SK-N-SH (cell line): Measurements from ENCODE around the gene FGGY. TPM values are rescaled to one million over a fixed set of nuclear protein-coding genes. Genes with fewer than 3 reads are reported as not detected.

Source experiments
- CTCF ChIA-PET: fragments of 300-600, 350-600 bp; formaldehyde crosslinking; extraction: SDS; loops from one replicate; lab custom pipeline; 2021; lab: Yijun Ruan, JAX
- POLR2A ChIA-PET: fragments of 350-600 bp; sonication (Branson Sonifier 250); formaldehyde crosslinking; extraction: SDS; loops from one replicate; lab custom pipeline; 2020; ENCODE audit warnings: antibody characterized with exemption, inconsistent platforms; lab: Yijun Ruan, JAX
- DNase-seq: peaks from one replicate; pipeline ENCODE4 v3.0.0; 2012
- H2AFZ ChIP-seq: fragments of 200-600 bp; sonication (generic); 2 replicates; pipeline ENCODE4 v1.8.1; 2016; ENCODE audit warnings: antibody characterized with exemption, mild to moderate bottlenecking, low read depth
- H3F3A ChIP-seq: fragments of 200-600 bp; sonication (generic); replicated peaks from 2 replicates; pipeline ENCODE3; 2016; ENCODE audit warnings: antibody characterized with exemption, mild to moderate bottlenecking; ENCODE audit not compliant: insufficient read depth
- H3K27ac ChIP-seq, 2 experiments: fragments of 200-500 bp in 1 of 2; fragments of 200-600 bp in 1 of 2; sonication (Bioruptor generic) in 1 of 2; sonication (generic), shearing (Covaris generic) in 1 of 2; 2 replicates each; pipeline versions ENCODE4 v1.5.1 to v1.6.1; 2014 to 2016; ENCODE audit warnings: low read depth in 2 of 2, inconsistent platforms in 1 of 2, low read length in 1 of 2, mild to moderate bottlenecking in 1 of 2, mixed read lengths in 1 of 2
- H3K27me3 ChIP-seq: fragments of 200-600 bp; sonication (generic), shearing (Covaris generic); 2 replicates; pipeline ENCODE4 v1.6.1; 2016; ENCODE audit warnings: mixed run types; ENCODE audit not compliant: insufficient read depth
- H3K36me3 ChIP-seq, 2 experiments: fragments of 200-500 bp in 1 of 2; fragments of 200-600 bp in 1 of 2; sonication (Bioruptor generic) in 1 of 2; sonication (generic) in 1 of 2; replicated peaks in 1 of 2; 2 replicates each; pipeline versions ENCODE3 to v1.5.1; 2014 to 2016; ENCODE audit warnings: low read length in 1 of 2, mild to moderate bottlenecking in 1 of 2; ENCODE audit not compliant: insufficient read depth in 2 of 2, control insufficient read depth in 1 of 2
- H3K4me1 ChIP-seq, 2 experiments: fragments of 200-500 bp in 1 of 2; fragments of 200-600 bp in 1 of 2; sonication (Bioruptor generic) in 1 of 2; sonication (generic), shearing (Covaris generic) in 1 of 2; 2 replicates each; pipeline versions ENCODE4 v1.5.1 to v1.6.1; 2014 to 2016; ENCODE audit warnings: low read depth in 1 of 2, low read length in 1 of 2, mixed run types in 1 of 2; ENCODE audit not compliant: insufficient read depth in 2 of 2, control insufficient read depth in 1 of 2
- H3K4me2 ChIP-seq: fragments of 200-600 bp; sonication (generic), shearing (Covaris generic); 2 replicates; pipeline ENCODE4 v1.6.1; 2017; ENCODE audit warnings: mixed run types
- H3K4me3 ChIP-seq, 2 experiments: fragments of 200-500 bp in 1 of 2; fragments of 200-600 bp in 1 of 2; sonication (Bioruptor generic) in 1 of 2; sonication (generic), shearing (Covaris generic) in 1 of 2; 2 replicates each; pipeline versions ENCODE4 v1.5.1 to v1.8.1; 2014 to 2016; ENCODE audit warnings: low read depth in 2 of 2, inconsistent platforms in 1 of 2, low read length in 1 of 2, mild to moderate bottlenecking in 1 of 2, mixed read lengths in 1 of 2, moderate library complexity in 1 of 2
- H3K79me2 ChIP-seq: fragments of 200-600 bp; sonication (generic); 2 replicates; pipeline ENCODE4 v1.8.1; 2017; ENCODE audit warnings: mild to moderate bottlenecking; ENCODE audit not compliant: insufficient read depth
- H3K9ac ChIP-seq: fragments of 200-600 bp; sonication (generic); 2 replicates; pipeline ENCODE4 v1.6.1; 2017; ENCODE audit warnings: mixed run types
- H3K9me2 ChIP-seq: fragments of 200-600 bp; sonication (generic); 2 replicates; pipeline ENCODE4 v1.6.1; 2017; ENCODE audit warnings: mixed run types
- H3K9me3 ChIP-seq: fragments of 200-600 bp; sonication (generic); 2 replicates; pipeline ENCODE4 v1.6.1; 2017; ENCODE audit warnings: mixed run types, mild to moderate bottlenecking, moderate library complexity
- H4K20me1 ChIP-seq: fragments of 200-600 bp; sonication (generic); 2 replicates; pipeline ENCODE4 v1.6.1; 2017; ENCODE audit warnings: mild to moderate bottlenecking, mixed run types; ENCODE audit not compliant: insufficient read depth
- ELF1 ChIP-seq: IDR thresholded peaks from 2 replicates; pipeline ENCODE4 v1.4.0; 2012
- FOXJ3 ChIP-seq: sonication (generic); formaldehyde crosslinking; IDR thresholded peaks from 2 replicates; pipeline ENCODE4 v1.5.1; 2020; ENCODE audit warnings: mild to moderate bottlenecking, missing genetic modification reagents
- FOXM1 ChIP-seq: IDR thresholded peaks from 2 replicates; pipeline ENCODE4 v1.4.0; 2012; ENCODE audit warnings: low read depth, mild to moderate bottlenecking
- GABPA ChIP-seq: IDR thresholded peaks from 2 replicates; pipeline ENCODE4 v1.4.0; 2012; ENCODE audit warnings: low read depth, mild to moderate bottlenecking
- IRF3 ChIP-seq: fragments of 150-350 bp; IDR thresholded peaks from 2 replicates; pipeline ENCODE4 v1.6.1; 2016; ENCODE audit warnings: mild to moderate bottlenecking, low read depth, low read length
- JUND ChIP-seq: IDR thresholded peaks from 2 replicates; pipeline ENCODE4 v1.4.0; 2012
- MAX ChIP-seq: IDR thresholded peaks from 2 replicates; pipeline ENCODE4 v1.4.0; 2012; ENCODE audit warnings: low read depth
- MXI1 ChIP-seq: IDR thresholded peaks from 2 replicates; pipeline ENCODE4 v1.6.1; 2012; ENCODE audit warnings: mild to moderate bottlenecking, low read depth, low read length, improper control_type of control experiment
- NFIC ChIP-seq: IDR thresholded peaks from 2 replicates; pipeline ENCODE4 v1.4.0; 2012; ENCODE audit warnings: borderline replicate concordance
- NRF1 ChIP-seq: IDR thresholded peaks from 2 replicates; pipeline ENCODE4 v1.6.1; 2012; ENCODE audit warnings: low read depth, mild to moderate bottlenecking, low read length
- PBX3 ChIP-seq: IDR thresholded peaks from 2 replicates; pipeline ENCODE4; 2012
- POLR2AphosphoS5 ChIP-seq: IDR thresholded peaks from 2 replicates; pipeline ENCODE4 v1.6.1; 2012; ENCODE audit warnings: low read depth, low read length
- RCOR1 ChIP-seq: fragments of 150-350 bp; IDR thresholded peaks from 2 replicates; pipeline ENCODE4 v1.6.1; 2017; ENCODE audit warnings: antibody characterized with exemption, low read length
- REST ChIP-seq: IDR thresholded peaks from 2 replicates; pipeline ENCODE4 v1.6.1; 2012; ENCODE audit warnings: mild to moderate bottlenecking, low read depth, low read length, moderate library complexity
- RFX5 ChIP-seq: IDR thresholded peaks from 2 replicates; pipeline ENCODE4 v1.6.1; 2012; ENCODE audit warnings: mild to moderate bottlenecking, improper control_type of control experiment, low read length
- RXRA ChIP-seq: IDR thresholded peaks from 2 replicates; pipeline ENCODE4 v1.4.0; 2012; ENCODE audit warnings: low read depth, mild to moderate bottlenecking, borderline replicate concordance
- SIN3A ChIP-seq: IDR thresholded peaks from 2 replicates; pipeline ENCODE4 v1.6.1; 2012; ENCODE audit warnings: low read depth, mild to moderate bottlenecking, low read length, moderate library complexity, borderline replicate concordance
- SMC3 ChIP-seq: IDR thresholded peaks from 2 replicates; pipeline ENCODE4 v1.6.1; 2012; ENCODE audit warnings: low read depth, low read length, improper control_type of control experiment
- TAF1 ChIP-seq: IDR thresholded peaks from 2 replicates; pipeline ENCODE4 v1.6.1; 2012; ENCODE audit warnings: low read depth, mild to moderate bottlenecking, low read length, moderate library complexity, borderline replicate concordance
- TCF12 ChIP-seq: IDR thresholded peaks from 2 replicates; pipeline ENCODE4 v1.4.0; 2012
- TEAD4 ChIP-seq: IDR thresholded peaks from 2 replicates; pipeline ENCODE4 v1.4.0; 2012; ENCODE audit warnings: mild to moderate bottlenecking, borderline replicate concordance; ENCODE audit not compliant: insufficient read depth
- YY1 ChIP-seq: IDR thresholded peaks from 2 replicates; pipeline ENCODE4 v1.4.0; 2012; ENCODE audit warnings: low read depth, mild to moderate bottlenecking
- WGBS: methylation state at CpG from one replicate; pipeline ENCODE4 v1.1.6; 2017; ENCODE audit warnings: low lambda C conversion rate; 5-methylcytosine and 5-hydroxymethylcytosine counted together
- polyA plus RNA-seq, 3 experiments: library from polyadenylated mRNA; depleted of rRNA; stranded (reverse); fragments of >200 nt; gene quantifications; 2 replicates each; pipeline ENCODE4 v1.2.3, GENCODE V29; 2012

FGGY gene
- polyA plus RNA-seq, 1 of the 3 experiments (the other 2 are of a cell fraction): 10.3 TPM

GRCh38 chr1:59695252-59695651, 398.4 kb downstream of the FGGY start:
- Histone ChIP-seq H3K9me3 (no peaks in the 10 kb centered on the region), H3K79me2 (no peaks in the 10 kb centered on the region), H3K36me3 (no peaks in the 10 kb centered on the region), H4K20me1 (no peaks in the 10 kb centered on the region), H3K4me1 (peaks cover 17 to 27% of the 10 kb centered on the region in 2 experiments), H3K4me2 (no peak overlapping the region), H3K4me3 (no peak overlapping the region), H3K9ac (no peak overlapping the region), H3F3A (no peaks in the 10 kb centered on the region), H3K9me2 (no peaks in the 10 kb centered on the region), H2AFZ (no peak overlapping the region), H3K27ac (no peak overlapping the region), H3K27me3 (no peaks in the 10 kb centered on the region)
- 89% methylated on average over 5 of the region's 5 CpGs for WGBS
- CTCF ChIA-PET: no interaction called here
- POLR2A ChIA-PET: no interaction called here
- DNase-seq: no peak
- TF ChIP-seq PBX3: no peak
- no peak for TF ChIP-seq ELF1
- TF ChIP-seq IRF3: no peak
- TF ChIP-seq YY1: no peak
- TF ChIP-seq SIN3A: no peak
- TF ChIP-seq MXI1: no peak
- no peak for TF ChIP-seq TEAD4
- no peak for TF ChIP-seq FOXM1
- no peak for TF ChIP-seq NFIC
- TF ChIP-seq TCF12: no peak
- TF ChIP-seq GABPA: no peak
- TF ChIP-seq JUND: no peak
- no peak for TF ChIP-seq TAF1
- no peak for TF ChIP-seq RFX5
- TF ChIP-seq POLR2AphosphoS5: no peak
- TF ChIP-seq MAX: no peak
- no peak for TF ChIP-seq SMC3

GRCh38 chr1:59696421-59697115, 399.7 kb downstream of the FGGY start:
- no peak overlapping the region for H3K9ac ChIP-seq
- H3K9me2 ChIP-seq: no peaks in the 10 kb centered on the region
- peaks cover 17 to 23% of the 10 kb centered on the region in 2 experiments for H3K4me1 ChIP-seq
- H3K36me3 ChIP-seq: no peaks in the 10 kb centered on the region
- H3K4me3 ChIP-seq: no peak overlapping the region
- H3F3A ChIP-seq: no peaks in the 10 kb centered on the region
- no peaks in the 10 kb centered on the region for H3K27me3 ChIP-seq
- H3K27ac ChIP-seq: no peak overlapping the region
- DNase-seq: no peak
- POLR2A ChIA-PET: no interaction called here
- CTCF ChIA-PET: interaction anchor here (0.7 kb wide), 1 partner anchor 12 kb away, joined by 3 read pairs; no protein-coding TSS in a partner anchor
- H4K20me1 ChIP-seq: no peaks in the 10 kb centered on the region
- no peak overlapping the region for H2AFZ ChIP-seq
- no peaks in the 10 kb centered on the region for H3K9me3 ChIP-seq
- 97% methylated on average over 8 of the region's 8 CpGs for whole genome bisulfite sequencing
- no peak overlapping the region for H3K4me2 ChIP-seq
- H3K79me2 ChIP-seq: no peaks in the 10 kb centered on the region
- TF ChIP-seq RFX5: no peak
- no peak for TF ChIP-seq REST
- no peak for TF ChIP-seq NFIC
- TF ChIP-seq SMC3: no peak
- no peak for TF ChIP-seq MAX
- TF ChIP-seq ELF1: no peak
- no peak for TF ChIP-seq RXRA
- no peak for TF ChIP-seq FOXJ3 (CRISPR knock-in tag)
- TF ChIP-seq YY1: no peak
- no peak for TF ChIP-seq NRF1
- no peak for TF ChIP-seq TEAD4
- TF ChIP-seq RCOR1: no peak
- TF ChIP-seq MXI1: no peak
- TF ChIP-seq GABPA: no peak
- TF ChIP-seq TCF12: no peak
